Skeletal muscle cell (primary cell): ENCODE data around the gene SPIRE2.
"Not testable (repeated sequence)": the region's sequence is repeated elsewhere in the genome, so short reads cannot be mapped to it uniquely, and the experiment has no call there.

Experiments used
- DNase-seq: peaks from one replicate; pipeline ENCODE4 v3.0.0-alpha.2; 2010; ENCODE audit warnings: low read depth
- H3K4me3 ChIP-seq: 2 replicates; pipeline ENCODE4 v1.5.1; 2011; ENCODE audit warnings: low read depth, mild to moderate bottlenecking, control low read depth, low read length, moderate library complexity

SPIRE2 gene

DNA sequence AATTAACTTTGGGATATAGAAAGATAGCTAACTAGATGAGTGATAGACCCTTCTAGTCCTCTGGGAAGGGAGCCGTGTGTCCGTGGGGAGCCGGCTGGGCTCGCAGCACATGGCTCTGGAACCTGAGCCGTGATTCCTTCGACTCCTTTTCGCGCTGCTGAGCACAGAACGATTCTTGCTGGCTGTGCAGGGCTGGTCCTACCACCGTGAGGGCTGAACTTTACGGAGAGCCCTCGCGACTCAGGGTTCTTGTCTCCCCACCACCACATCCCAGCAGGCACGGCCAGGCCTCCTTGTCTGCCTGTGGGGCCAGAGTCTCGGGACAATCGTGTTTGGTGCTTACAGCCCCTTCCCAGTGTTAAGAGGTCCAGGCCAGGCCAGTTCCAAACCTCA lies 31.3 kb downstream of the SPIRE2 start:
- DNase-seq, result no peak
- H3K4me3 ChIP-seq, result no peak overlapping the region

GRCh38 chr16:89860747-89861304 lies 32.6 kb downstream of the SPIRE2 start:
- no peak for DNase-seq

DNA sequence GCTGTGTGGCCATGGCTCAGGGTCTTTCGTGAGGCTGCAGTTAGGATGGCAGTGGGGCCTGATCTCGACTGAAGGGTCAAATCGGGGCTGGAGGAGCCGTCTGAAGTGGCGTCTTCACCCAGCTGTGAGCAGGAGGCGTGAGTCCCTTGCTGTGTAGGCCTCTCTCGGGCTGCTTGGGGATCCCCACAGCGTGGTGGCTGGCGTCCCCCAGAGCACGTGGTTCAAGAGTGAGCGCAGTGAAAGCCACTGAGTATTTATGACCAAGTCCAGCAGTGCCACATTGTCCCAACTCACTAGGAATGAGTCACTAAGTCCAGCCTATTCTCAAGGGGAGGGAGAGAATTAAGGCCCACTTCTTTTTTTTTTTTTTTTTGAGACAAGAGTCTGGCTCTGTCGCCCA lies 33.4 kb downstream of the SPIRE2 start:
- H3K4me3 ChIP-seq, result no peak overlapping the region
- DNase-seq, result no peak

More at GRCh38 chr16:89860747-89861304, 32.6 kb downstream of the SPIRE2 start:
- H3K4me3 ChIP-seq, result no peak overlapping the region

GRCh38 chr16:89862732-89863131 lies 34.5 kb downstream of the SPIRE2 start:
- no peak for DNase-seq
- no peak overlapping the region for H3K4me3 ChIP-seq

DNA sequence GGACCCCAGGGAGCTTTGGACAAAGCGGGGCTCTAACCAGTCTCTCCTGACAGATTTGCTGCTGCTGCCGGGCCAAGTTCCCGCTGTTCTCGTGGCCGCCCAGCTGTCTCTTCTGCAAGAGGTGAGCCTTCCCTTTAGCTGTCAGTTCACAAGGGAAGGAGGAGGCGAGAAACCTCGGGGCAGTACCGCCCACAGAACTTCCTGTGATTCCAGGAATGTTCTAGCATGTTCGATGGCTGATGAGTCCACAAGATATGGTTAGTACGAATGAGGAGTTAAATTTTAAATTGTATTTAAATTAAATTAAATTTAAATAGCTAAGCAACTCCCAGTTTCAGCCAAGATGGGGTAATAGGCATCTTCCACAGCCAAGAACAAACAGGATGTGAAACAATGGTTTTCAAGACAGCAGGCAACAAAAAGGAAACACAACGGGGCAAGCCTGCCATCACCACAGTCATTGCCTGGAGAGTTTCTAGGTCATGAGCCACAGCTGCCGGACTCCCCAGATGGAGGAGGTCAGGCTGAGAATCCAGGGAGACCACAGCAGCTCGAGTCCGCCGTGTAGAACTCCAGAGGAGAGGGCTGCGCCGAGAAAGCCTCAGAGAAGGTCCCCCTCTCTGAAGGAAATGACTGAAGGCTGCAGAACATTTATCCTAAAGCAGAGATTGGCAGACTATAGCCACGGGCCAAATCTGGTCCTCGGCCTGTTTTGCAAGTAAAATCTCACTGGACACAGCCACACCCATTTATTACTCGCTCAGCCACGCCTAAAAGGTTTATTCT lies 35.7 kb downstream of the SPIRE2 start:
- H3K4me3 ChIP-seq, result no peak overlapping the region
- DNase-seq, result no peak

- DNase-seq, result no peak
- no peak overlapping the region for H3K4me3 ChIP-seq
These were observed 36.2 kb downstream of the SPIRE2 start for GRCh38 chr16:89864527-89864820.

GRCh38 chr16:89867918-89868317 lies 39.6 kb downstream of the SPIRE2 start:
- DNase-seq, result no peak
- H3K4me3 ChIP-seq, result no peak overlapping the region

DNA sequence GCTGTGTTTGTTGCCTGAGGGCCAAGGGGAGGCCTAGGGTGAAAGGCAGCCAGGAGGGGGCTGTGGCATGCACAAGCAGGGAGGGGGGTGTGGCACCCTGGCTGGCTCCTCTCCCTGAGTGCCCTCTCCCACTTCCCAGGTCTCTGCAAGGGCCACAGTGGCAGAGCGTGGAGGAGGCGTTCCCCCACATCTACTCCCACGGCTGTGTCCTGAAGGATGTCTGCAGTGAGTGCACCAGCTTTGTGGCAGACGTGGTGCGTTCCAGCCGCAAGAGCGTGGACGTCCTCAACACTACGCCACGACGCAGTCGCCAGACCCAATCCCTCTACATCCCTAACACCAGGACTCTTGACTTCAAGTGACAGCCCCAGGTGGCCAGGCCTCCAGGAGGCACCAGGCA lies 41.6 kb downstream of the SPIRE2 start:
- no peak overlapping the region for H3K4me3 ChIP-seq
- DNase-seq, result no peak

DNA sequence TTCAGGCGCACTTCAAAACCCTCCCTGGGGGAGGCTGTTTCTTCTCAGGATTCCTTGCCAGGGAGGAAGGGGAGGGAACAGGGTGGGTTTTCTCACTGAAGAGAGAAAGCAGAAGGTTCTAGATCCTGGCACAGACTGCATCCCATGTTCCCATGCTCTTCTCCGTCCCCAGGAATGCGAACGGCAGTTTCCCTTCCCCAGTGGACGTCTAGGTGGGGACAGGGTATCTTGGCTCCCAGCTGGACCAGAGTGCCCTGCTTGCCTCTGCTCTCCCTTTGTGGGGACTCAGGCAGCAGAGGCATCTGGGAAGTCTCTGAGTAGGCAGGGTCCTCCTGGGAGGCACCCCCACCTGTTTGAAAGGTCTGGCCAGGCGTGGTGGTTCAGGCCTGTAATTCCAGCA lies 42.2 kb downstream of the SPIRE2 start:
- no peak for DNase-seq
- no peak overlapping the region for H3K4me3 ChIP-seq

DNA sequence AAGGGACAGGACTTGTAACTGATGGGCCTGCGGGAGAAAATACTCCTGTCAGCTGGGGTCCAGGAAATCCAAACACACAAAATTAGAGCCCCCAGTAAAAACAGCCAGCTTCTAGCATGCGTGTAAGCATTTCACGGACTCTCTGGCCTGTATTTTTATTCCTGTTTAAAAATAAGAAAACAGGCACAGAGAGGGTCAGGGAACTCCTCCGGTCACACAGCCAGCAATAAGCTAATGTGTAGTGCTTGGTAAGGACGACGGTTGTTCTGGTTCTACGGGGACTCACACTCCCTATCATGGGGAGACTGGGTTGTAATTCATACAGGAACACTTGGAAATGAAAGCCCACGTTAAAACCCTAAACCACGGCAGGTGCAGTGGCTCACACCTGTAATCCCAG lies 43.6 kb downstream of the SPIRE2 start:
- DNase-seq, result no peak
- H3K4me3 ChIP-seq, result no peak overlapping the region

DNA sequence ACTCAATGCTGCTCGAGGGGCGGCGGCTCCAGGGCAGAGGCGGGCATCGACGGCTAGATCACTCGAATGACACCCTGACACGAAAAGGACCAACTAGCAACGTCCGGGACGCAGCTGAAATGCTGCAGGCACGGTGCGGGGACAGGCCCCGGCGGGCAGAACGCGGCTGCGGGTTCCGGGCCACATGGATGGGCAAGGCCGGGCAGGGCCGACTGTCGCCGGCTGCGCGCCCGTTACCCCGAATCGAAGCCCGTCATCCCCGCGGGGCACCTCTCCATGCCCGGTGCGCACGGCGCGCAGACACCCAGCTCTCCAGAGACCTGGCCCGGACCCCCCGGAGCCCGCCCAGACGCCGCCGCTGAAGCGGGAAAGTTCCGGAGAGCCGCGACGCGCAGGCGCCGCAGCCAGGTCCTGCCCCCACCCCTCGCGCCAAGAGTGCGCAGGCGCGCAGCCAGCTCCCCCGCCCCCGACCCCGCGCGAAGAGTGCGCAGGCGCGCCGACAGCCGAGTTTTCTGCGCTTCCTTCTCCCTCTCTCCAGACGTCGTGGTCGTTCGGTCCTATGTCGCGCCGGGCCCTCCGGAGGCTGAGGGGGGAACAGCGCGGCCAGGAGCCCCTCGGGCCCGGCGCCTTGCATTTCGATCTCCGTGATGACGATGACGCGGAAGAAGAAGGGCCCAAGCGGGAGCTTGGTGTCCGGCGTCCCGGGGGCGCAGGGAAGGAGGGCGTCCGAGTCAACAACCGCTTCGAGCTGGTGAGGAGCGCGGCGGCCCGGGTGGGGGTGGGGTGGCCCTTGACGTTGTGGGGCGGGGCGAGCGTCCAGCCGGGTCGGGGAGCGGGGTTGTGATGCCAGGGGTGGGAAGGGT lies 45.1 kb downstream of the SPIRE2 start, which contains the start of gene TCF25:
TSS of gene TCF25 (plus strand) at position 484 of the 863 bp plus-strand sequence. CDS start at position 560, 76 bp downstream.
- H3K4me3 ChIP-seq, result peak within 1 kb of the TSS; percentile 93
- peak; percentile 39 for DNase-seq

DNA sequence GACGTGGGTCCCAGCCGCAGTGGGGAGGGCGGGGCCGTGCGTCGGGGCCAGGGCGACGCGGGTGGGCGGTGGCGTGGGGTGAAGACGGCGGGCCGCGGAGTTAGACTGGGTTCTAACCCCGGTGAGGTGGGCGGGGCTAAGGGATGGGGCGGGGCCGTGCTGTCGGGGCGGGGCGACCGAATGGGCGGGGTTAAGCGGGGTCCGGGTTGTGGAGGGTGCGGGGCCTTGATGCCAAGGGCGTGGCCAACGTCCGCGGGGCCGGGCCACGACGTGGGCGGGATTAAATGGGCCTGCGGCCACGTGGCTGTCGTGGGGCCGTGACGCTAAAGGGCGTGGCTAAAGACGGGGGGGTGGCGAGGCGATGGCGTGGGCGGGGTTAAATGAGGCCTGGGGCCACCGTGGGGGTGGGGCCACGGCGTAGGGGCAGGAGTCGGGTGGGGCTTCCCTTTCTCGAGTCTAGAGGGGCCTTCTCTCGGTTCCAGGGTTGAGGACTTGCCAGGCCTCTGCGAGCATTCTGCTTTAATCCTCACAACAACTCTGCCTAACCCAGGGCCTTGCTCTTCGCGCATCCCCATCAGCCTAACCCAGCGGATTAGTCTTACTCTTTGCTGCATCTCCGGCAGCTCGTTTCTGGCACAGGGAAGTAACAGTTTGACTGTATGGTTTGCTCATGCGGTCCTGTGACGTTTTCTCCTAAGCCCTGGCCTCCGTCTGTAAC lies 45.9 kb downstream of the SPIRE2 start:
- peak overlapping the region; percentile 93 for H3K4me3 ChIP-seq
- peak; percentile 86 for DNase-seq

DNA sequence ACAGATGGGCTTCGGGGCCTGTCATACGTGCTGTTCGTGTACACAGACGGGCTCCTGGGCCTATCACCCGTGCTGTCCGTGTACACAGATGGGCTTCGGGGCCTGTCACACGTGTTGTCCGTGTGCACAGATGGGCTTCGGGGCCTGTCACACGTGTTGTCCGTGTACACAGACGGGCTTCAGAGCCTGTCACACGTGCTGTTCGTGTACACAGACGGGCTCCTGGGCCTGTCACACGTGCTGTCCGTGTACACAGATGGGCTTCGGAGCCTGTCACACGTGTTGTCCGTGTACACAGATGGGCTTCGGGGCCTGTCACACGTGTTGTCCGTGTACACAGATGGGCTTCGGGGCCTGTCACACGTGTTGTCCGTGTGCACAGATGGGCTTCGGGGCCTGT lies 50.8 kb downstream of the SPIRE2 start:
- DNase-seq, H3K4me3 ChIP-seq: not testable (repeated sequence)

DNA sequence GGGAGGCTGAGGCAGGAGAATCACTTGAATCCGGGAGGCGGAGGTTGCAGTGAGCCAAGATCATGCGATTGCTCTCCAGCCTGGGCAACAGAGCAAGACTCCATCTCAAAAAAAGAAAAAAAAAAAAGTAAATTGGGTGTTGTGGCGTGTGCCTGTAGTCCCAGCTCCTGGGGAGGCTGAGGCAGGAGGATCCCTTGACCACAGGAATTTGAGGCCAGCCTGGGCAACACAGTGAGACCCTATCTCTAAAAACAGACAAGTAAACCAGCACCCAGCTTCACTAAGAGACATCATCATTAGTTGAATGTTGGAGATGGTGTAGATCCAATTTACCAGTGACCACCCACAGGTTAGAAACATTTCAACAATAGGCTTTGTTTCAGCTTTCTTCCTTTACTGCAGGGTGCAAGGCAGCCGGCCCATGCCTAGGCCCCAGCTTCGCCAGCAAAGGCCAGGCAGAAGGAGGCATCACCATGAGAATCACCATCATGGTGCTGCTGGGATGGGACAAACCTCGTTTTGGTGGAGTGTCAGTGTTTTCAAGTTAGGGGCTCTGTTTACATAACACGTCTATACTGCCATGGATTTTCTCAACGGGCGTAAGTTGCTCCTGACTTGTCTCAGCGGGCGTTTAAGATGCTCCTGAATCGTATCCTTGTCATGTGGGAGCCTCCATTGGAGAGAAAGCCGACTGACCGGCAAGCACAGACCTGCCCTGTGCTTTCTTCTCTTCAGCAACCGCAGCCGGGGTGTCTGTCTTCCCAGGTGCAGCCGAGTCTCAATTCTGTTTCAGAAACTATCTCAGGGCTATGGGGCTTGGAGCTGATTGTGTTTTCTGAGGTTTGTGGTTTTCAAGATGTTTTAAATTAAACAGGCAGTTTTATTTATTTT lies 52.4 kb downstream of the SPIRE2 start:
- no peak overlapping the region for H3K4me3 ChIP-seq
- DNase-seq, result no peak

GRCh38 chr16:89881368-89881730 lies 53.1 kb downstream of the SPIRE2 start:
- DNase-seq, result no peak
- H3K4me3 ChIP-seq, result no peak overlapping the region

GRCh38 chr16:89883346-89884040 lies 55.2 kb downstream of the SPIRE2 start:
- no peak for DNase-seq
- H3K4me3 ChIP-seq, result no peak overlapping the region

DNA sequence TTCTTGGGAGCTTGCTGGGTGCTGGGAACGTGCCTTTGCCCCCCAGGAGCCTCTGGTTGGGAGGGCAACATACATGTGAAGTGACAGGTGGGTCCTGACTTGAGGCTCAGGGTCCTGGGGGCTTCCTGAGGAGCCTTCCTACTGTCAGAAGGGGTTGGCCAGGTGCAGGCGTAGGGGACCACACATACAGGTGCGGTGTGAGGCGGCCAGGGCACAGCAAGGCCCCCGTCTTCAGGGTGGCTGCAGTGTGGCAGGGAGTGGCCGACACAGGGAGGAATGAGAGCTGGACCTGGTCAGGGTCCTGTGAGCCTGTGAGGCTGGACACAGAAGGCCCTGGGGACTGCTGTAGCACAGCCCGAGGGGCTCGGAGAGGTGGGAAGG lies 55.8 kb downstream of the SPIRE2 start:
- no peak overlapping the region for H3K4me3 ChIP-seq
- no peak for DNase-seq

DNA sequence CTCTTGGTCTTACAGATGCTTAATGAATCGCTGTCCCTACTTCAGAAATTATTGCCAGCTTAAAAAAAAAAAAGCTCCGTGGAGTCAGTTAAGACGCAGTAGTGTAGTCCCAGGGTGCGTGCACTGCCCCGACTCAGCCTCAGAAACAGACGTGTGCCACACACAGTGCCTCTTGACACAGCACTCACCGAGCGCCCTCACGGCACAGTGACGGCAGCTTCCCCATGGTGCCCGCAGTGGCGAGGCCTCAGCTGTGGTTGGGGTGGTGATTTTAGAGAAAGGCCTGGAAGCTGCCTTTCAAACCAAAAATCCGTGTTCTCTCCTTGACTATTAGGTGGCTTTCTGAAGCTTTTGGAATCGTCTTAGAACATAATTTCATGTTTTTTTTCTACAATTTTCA lies 59.0 kb downstream of the SPIRE2 start:
- no peak for DNase-seq
- H3K4me3 ChIP-seq, result no peak overlapping the region
